Measurements from ENCODE around the gene KRT82.

Gene KRT82

DNA sequence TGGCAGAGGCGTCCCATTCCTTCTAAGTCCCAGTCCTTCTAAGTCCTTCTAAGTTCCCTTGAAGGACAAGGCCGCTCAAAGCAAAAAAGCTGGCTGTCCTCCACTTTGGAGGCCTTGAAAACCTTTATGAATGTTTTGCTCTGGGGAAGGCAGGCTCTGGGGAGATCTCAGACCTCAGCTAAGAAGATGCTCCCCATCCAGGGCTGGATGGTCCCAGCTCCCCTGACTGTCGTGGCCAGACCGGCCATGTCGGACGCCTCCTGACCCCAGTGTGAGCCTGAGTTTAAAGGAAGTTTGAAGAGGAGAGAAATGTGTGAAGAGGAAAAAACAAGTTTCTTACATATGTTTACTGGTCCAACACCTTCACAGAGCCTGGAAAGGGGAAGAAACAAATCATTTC, 26.6 kb downstream of the KRT82 start:
- DNase-seq: no peak

- DNase-seq: no peak
Observed at GRCh38 chr12:52378091-52378490, 28.0 kb downstream of the KRT82 start.

DNA sequence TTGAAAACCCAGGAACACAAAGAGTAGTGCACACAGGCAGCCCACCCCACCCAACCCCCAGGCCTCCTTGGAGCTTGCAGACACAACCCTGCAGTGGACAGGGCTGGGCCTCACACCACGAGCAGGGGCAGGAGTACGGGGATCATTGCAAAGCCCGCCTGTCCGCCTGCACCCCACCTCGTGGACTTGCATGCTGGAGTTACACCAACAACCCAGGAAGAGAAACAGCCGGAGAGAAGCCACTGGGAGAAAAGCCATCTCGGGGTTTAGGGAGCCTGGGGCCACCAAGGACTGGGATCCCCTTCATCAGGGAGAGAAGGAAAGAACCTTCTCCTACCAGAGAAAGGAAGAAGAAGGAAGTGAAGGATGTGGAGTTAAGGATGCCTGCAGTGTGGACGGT, 28.9 kb downstream of the KRT82 start:
- DNase-seq: no peak

GRCh38 chr12:52372216-52373154, 33.6 kb downstream of the KRT82 start:
- peak; percentile 77 to 85 (median 83) for DNase-seq

DNA sequence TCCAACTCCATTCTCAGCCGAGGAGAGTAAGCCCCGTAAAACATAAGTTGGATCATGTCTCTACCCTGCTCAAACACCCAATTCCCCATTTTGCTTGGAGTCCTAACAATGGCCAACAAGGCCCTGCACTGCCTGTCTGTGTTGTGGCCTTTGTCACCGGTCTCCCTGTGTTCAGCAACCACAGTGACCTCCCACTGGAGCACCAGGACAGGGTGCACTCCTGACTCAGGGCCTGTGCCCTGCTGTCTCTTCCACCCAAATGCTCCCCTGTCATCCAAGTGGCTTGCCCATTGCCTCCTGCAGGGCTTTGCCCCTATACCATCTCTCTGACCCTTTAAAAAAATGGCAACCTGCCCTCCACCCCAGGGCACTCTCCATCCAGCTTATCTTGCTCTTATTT, 34.4 kb downstream of the KRT82 start:
- no peak for DNase-seq

DNA sequence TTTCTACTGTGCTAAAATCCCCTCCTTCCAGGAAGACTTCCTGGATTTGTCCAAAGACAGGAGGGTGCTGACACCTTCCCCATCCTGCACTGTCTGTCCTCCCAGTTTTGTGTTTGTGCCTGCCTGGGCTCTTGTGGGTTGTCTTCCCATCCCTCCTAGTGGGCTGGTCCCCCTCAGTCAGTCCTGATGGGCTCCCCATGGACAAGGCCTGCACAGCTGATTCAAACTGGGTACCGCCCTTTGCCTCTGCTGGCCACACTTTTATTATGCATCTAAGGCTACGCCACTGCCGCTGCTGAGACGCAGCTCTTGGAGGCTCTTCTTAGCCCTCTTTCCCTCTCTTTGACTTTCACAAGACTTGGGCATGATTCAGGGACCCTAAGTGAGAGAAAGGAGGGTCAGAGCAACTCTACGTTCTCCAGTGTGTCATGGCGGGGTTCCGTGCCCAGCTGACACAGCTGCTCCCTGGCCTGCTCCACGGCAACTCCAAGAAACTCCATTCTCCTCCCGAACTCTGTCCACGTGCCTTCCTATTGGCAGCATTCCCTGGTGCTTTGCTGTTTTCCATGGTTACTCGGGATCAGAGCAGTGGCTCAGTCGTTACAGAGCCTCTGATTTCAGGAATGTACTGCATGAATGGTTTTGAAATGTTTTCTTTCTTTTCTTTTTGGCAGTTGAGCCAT, 35.1 kb downstream of the KRT82 start:
- DNase-seq: no peak

DNA sequence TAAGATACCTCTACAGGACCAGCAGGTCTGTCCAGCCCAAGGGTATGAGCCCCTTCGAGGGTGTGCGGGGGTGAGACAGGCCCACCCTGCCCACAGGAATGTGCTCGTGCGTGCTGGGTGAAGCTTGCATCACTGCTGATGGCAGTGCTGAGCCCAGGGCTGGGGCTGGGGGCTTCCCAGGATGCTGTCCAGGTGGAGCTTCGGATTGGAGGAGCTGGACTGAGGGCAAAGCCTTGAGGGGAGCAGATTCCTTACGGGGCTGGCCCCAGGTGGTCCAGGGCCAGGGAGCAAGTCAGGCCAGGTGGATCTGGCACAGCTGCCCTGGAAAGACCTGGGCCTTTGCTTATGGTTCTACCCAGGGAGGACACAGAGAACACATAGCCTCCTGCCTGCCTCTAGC, 36.3 kb downstream of the KRT82 start:
- no peak for DNase-seq

- DNase-seq: no peak
Observed at GRCh38 chr12:52369211-52369610, 36.9 kb downstream of the KRT82 start.

GRCh38 chr12:52368508-52368907, 37.6 kb downstream of the KRT82 start:
- no peak for DNase-seq

DNA sequence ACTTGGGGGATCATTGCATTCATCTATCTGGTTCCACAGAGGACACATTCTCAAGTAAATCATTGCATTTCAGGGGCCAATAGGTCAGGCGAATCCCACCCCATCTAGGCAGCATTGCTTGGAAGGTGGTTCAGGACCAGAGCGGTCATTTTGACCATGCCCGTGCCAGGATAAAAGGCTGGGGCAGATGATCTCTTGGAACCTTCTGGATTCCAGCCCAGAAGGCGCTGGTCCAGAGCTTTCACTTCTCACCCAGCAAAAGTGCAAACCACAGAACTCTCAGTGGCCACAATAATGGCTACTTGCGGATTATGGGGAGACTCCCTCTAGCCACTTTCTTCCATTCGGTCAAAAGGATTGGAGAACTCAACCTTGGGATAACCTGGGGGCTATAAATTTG, 38.3 kb downstream of the KRT82 start:
- no peak for DNase-seq

GRCh38 chr12:52366738-52367485, 39.2 kb downstream of the KRT82 start, which contains the start of gene KRT85:
TSS of gene KRT85 (minus strand) at chr12:52367481. CDS start at chr12:52367405, 76 bp downstream.
- no peak for DNase-seq

- no peak for DNase-seq
Observed at GRCh38 chr12:52364901-52365489, 41.1 kb downstream of the KRT82 start.

DNA sequence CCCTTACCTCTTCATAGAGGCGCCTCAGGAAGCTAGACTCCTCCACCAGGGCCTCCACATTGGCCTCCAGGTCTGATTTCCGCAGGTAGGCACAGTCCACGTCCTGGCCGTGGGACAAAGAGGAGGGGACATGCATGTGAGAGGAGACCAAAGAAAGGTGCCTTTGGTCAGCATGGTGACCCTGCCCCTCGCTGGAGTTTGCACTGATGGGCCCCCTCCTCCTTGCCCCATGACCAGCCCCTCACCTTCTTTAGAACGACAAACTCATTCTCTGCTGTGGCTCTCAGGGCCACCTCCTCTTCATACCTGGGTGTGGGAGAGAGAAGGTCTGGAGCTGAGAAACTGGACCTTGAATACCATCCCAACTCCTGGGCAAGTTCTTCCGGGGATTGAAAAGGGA, 42.1 kb downstream of the KRT82 start:
- DNase-seq: no peak

DNA sequence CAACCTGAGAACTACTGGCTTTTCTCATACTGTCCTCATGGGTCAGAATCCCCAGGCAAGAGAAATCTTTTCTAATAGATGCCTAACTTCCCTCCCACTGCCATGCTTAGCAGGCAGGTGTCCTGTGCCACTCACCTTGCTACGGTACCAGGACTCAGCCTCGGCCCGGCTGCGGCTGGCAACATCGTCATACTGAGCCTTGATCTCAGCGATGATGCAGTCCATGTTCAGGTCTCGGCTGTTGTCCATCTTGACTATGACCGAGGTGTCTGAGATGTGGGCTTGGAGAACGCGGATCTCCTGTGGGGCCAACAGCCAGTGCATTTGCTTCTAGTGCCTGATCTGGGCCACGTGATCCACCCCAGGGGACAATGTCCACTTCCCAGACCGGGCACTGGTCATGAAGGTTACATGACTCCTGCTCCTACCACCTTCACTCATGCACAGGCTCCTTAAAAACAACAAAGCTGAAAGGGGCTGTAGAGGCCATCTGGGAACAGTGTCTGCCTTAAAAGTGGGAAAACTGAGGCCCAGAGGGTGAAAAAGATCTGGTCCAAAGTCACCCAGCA, 42.9 kb downstream of the KRT82 start:
- no peak for DNase-seq

- no peak for DNase-seq
Observed at GRCh38 chr12:52362118-52362726, 43.9 kb downstream of the KRT82 start.

DNA sequence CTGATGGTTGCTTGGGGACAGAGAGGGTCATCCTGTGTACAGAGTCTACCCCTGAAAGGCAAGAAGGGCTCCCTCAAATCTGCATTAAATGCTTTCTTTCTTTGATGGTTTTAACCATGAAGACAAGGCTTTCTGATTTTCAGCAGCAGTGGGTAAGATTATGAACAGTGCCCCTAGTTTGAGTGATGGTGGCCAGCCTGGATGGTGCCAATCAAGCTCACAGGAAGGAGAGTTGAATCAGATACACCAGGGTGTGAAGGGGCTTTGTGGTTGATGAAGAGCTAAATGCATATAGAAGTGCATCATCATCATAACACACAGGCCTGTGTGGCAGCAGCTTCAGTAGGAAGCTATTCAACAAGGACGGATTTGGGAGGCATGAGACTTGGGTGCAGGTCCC, 44.6 kb downstream of the KRT82 start:
- DNase-seq: no peak

DNA sequence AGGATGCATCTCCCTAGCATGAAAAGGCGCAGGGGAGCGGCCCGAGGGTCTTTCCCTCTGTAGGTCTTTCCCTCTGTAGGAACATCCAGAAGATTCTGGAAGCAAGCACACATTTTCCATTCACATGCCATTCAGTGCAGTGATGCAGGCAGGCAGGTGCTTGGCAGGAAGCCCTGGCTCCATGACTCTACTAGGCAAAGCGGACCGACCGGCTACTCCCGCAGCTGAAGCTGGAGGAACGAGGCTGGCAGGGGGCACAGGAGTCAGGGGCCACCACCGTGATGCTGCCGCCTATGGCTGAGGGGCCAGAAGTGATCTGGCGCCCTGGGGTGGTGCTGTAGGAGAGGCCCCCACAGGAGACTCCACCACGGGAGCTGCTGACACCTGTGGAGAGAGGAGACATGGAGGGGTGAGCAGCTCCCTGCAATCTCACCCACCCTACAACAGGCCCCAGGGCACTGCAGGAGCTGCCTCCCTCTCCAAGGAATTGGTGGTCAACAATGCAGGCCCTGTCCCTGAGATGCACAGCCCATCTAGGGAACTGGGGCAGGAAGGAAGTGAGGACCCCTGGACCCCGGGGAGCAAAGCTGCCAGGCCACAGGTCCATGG, 45.4 kb downstream of the KRT82 start:
- no peak for DNase-seq

DNA sequence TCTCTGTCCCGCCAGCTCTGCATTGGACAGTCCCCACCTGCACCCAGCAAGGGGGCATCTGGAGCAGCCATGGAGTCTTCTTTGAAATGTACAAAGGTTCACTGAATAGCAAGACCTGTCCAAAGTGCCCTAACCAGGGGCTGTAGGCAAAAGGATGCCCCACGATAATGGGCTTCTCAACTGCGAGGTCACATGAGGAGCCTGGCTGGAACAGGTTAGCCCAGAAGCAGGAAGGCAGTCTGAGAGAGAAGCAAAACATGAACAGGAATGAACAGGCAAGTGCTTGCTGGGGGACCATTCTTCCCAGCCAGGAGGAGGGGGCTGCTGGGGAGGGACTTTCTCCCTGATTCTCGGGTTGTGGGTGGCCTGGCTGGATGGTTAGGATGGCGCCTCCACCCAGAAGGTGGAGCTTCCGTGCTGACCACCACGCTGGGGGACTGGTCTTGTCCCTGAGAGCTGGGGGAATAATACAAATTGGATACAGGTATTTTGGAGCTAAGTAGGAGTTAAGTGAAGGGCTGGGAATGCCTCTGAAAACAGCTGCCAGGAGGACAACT, 46.0 kb downstream of the KRT82 start:
- no peak for DNase-seq

DNA sequence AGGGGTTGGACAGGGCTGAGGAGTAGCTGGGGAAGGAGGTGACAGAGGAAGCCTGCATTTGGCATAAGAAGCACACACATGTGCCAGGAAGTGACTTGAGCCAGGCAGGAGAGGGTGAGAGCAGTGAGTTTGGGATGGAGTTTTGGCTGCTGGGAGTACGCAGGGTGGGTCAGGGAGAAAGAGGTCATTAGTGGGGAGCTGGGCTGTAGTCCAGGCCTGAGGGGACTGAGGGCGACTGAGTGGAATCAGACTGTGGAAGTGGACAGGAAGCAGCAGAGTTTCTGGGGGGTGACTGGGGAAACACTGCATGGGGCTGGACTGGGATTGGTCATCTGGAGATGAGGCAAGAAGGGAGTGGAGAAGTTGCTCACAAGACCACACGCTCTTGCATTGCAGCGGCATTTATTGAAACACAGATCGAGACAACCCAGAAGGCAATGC, 46.5 kb downstream of the KRT82 start:
- DNase-seq: peak in 2 of 3 donors; percentile 17 to 24

- no peak for DNase-seq
Observed at GRCh38 chr12:52358575-52359350, 47.4 kb downstream of the KRT82 start.

Measured in suppressor macrophage treated with lipopolysaccharide for 1 hour (primary cell).